SK-N-SH (cell line): ENCODE measurements around the gene MINDY4.

Experiments
- CTCF ChIP-seq: fragments of 200-600 bp; sonication (generic); IDR thresholded peaks from 2 replicates; pipeline ENCODE4 v1.6.1; 2017; ENCODE audit warnings: antibody characterized with exemption, mild to moderate bottlenecking, moderate library complexity
- EP300 ChIP-seq, 2 experiments: IDR thresholded peaks; 2 replicates each; pipeline versions ENCODE4 v1.4.0 to v1.6.1; 2012; ENCODE audit warnings: borderline replicate concordance in 1 of 2, low read depth in 1 of 2, low read length in 1 of 2
- PBX3 ChIP-seq: IDR thresholded peaks from 2 replicates; pipeline ENCODE4; 2012
- RCOR1 ChIP-seq: fragments of 150-350 bp; IDR thresholded peaks from 2 replicates; pipeline ENCODE4 v1.6.1; 2017; ENCODE audit warnings: antibody characterized with exemption, low read length
- RXRA ChIP-seq: IDR thresholded peaks from 2 replicates; pipeline ENCODE4 v1.4.0; 2012; ENCODE audit warnings: low read depth, mild to moderate bottlenecking, borderline replicate concordance
- SMC3 ChIP-seq: IDR thresholded peaks from 2 replicates; pipeline ENCODE4 v1.6.1; 2012; ENCODE audit warnings: low read depth, low read length, improper control_type of control experiment
- TAF1 ChIP-seq: IDR thresholded peaks from 2 replicates; pipeline ENCODE4 v1.6.1; 2012; ENCODE audit warnings: low read depth, mild to moderate bottlenecking, low read length, moderate library complexity, borderline replicate concordance
- TCF12 ChIP-seq: IDR thresholded peaks from 2 replicates; pipeline ENCODE4 v1.4.0; 2012
- TEAD4 ChIP-seq: IDR thresholded peaks from 2 replicates; pipeline ENCODE4 v1.4.0; 2012; ENCODE audit warnings: mild to moderate bottlenecking, borderline replicate concordance; ENCODE audit not compliant: insufficient read depth
- YY1 ChIP-seq: IDR thresholded peaks from 2 replicates; pipeline ENCODE4 v1.4.0; 2012; ENCODE audit warnings: low read depth, mild to moderate bottlenecking

- TF ChIP-seq CTCF (no peak), YY1 (no peak), PBX3 (no peak), TEAD4 (no peak), EP300 (IDR thresholded peaks at IDR 0.05; ENCODE audit: borderline replicate concordance in 1 of 2, low read depth in 1 of 2, low read length in 1 of 2) (no peak), RCOR1 (no peak), TAF1 (no peak), RXRA (no peak), TCF12 (no peak), SMC3 (no peak)
Observed at GRCh38 chr7:30851651-30852307, 80.6 kb downstream of the MINDY4 start.
